ENCODE measurements around the gene SETD2.
"Not testable (repeated sequence)": the region's sequence is repeated elsewhere in the genome, so short reads cannot be mapped to it uniquely, and the experiment has no call there.

SETD2 gene

DNA sequence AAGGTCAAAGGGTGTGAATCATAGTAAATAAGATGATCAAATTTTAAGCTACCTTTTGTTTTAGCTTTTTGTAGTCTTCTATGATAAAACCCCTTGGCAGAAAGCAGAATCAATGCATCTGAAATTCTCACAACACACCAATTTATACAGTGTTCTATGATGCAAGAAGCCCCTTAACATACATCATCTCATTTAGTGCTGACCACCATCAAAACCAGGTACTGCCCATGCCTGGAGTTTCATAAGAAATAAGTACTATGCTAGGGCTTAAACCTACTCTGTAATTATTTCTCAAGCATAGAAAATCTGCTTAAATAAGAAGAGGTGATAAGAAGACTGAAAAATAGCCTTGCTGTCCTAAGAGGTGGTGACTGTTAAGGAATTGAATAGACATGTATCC is 116.8 kb downstream of the SETD2 start:
- H3K9me3 ChIP-seq (ENCODE audit: control extremely low read depth in 1 of 5, control insufficient read depth in 4 of 5, insufficient read depth in 2 of 5, low read depth in 1 of 5, low read length in 4 of 5), result no peaks in the 10 kb centered on the region
- peaks cover under 1 to 24% (median 16%) of the 10 kb centered on the region in 4 experiments for H3K36me3 ChIP-seq (ENCODE audit: control insufficient read depth in 4 of 4, insufficient read depth in 4 of 4, low read length in 3 of 4)
- no peak for DNase-seq
- no peak overlapping the region for H3K27ac ChIP-seq (ENCODE audit: insufficient read depth in 1 of 2, low read depth in 1 of 2, low read length in 2 of 2, poor library complexity in 1 of 2, severe bottlenecking in 2 of 2)
- POLR2A ChIA-PET, result no interaction called here
- CTCF ChIA-PET, result interaction anchor here (1.2 kb wide), 1 partner anchor 9 kb away, joined by 4 read pairs; no protein-coding TSS in a partner anchor
- H3K4me3 ChIP-seq (ENCODE audit: control insufficient read depth in 1 of 7, extremely low read depth in 1 of 7, insufficient read depth in 4 of 7, low read depth in 2 of 7, low read length in 6 of 7), result no peak overlapping the region
- H3K27me3 ChIP-seq (replicated peaks in 2 of 5; ENCODE audit: control insufficient read depth in 4 of 5, insufficient read depth in 5 of 5, low read length in 4 of 5), result no peaks in the 10 kb centered on the region
- H3K4me1 ChIP-seq (ENCODE audit: control extremely low read depth in 1 of 4, control insufficient read depth in 4 of 4, insufficient read depth in 4 of 4, low read length in 3 of 4), result peaks cover 0 to 2% (median under 1%) of the 10 kb centered on the region in 4 experiments

DNA sequence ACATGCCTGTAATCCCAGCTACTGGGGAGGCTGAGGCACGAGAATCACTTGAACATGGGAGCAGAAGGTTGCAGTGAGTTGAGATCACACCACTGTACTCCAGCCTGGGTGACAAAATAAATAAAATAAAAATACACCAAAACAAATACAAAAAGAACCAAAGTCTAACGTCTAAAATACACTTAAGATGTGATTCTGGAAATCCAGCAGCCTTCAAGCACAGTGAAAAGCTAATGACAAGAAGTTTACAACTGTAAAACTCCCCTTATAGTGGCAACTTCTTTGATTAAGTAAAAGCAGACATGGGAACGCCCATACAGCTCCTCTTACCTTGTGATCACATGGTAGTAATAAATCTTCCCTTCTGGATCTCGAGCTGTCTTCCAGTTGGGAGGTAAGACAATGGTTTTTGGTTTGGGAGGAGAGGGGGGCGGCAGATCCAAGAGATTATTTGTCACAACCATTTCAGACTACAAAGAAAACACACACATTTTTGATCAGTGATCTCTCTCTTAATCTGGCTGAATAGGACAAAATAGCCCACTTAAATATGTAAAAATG is 121.6 kb downstream of the SETD2 start:
- DNase-seq, result no peak
- WGBS (ENCODE audit: insufficient coverage), result 83% methylated on average over 1 of the region's 5 CpGs
- ChIA-PET CTCF (interaction anchor here (1.2 to 3.1 kb wide), 5 partner anchors 11 to 281 kb away, joined by 3 to 17 read pairs (median 3); no protein-coding TSS in a partner anchor), POLR2A (no interaction called here)
- Histone ChIP-seq H3K9me3 (ENCODE audit: control extremely low read depth in 1 of 5, control insufficient read depth in 4 of 5, insufficient read depth in 2 of 5, low read depth in 1 of 5, low read length in 4 of 5) (no peaks in the 10 kb centered on the region), H3K27ac (ENCODE audit: insufficient read depth in 1 of 2, low read depth in 1 of 2, low read length in 2 of 2, poor library complexity in 1 of 2, severe bottlenecking in 2 of 2) (peak overlapping the region in 1 of 2 experiments; percentile 45), H3K36me3 (ENCODE audit: control insufficient read depth in 4 of 4, insufficient read depth in 4 of 4, low read length in 3 of 4) (peaks cover 15 to 51% (median 33%) of the 10 kb centered on the region in 4 experiments), H3K4me3 (ENCODE audit: control insufficient read depth in 1 of 7, extremely low read depth in 1 of 7, insufficient read depth in 4 of 7, low read depth in 2 of 7, low read length in 6 of 7) (no peak overlapping the region), H3K27me3 (replicated peaks in 2 of 5; ENCODE audit: control insufficient read depth in 4 of 5, insufficient read depth in 5 of 5, low read length in 4 of 5) (no peaks in the 10 kb centered on the region), H3K4me1 (ENCODE audit: control extremely low read depth in 1 of 4, control insufficient read depth in 4 of 4, insufficient read depth in 4 of 4, low read length in 3 of 4) (peaks cover 0 to 8% (median 6%) of the 10 kb centered on the region in 4 experiments)

DNA sequence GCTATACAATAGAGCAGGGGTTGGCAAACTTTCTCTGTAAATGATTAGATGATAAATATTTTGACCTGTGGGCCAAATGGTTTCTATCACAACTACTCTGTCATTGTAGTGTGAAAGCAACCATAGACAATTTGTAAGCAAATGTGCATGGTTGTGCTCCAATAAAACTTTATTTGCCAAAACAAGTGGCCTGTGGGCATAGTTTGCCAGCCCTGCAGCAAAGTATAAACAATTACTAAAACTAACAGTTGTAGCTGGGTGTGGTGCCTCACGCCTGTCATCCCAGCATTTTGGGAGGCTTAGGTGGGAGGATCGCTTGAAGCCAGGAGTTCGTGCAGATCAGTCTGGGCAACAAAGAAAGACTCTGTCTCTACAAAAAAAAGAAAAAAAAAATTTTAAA is 122.8 kb downstream of the SETD2 start:
- no peaks in the 10 kb centered on the region for H3K9me3 ChIP-seq (ENCODE audit: control extremely low read depth in 1 of 5, control insufficient read depth in 4 of 5, insufficient read depth in 2 of 5, low read depth in 1 of 5, low read length in 4 of 5)
- H3K4me3 ChIP-seq (ENCODE audit: control insufficient read depth in 1 of 7, extremely low read depth in 1 of 7, insufficient read depth in 4 of 7, low read depth in 2 of 7, low read length in 6 of 7), result no peak overlapping the region
- POLR2A ChIA-PET, result no interaction called here
- WGBS (ENCODE audit: insufficient coverage), result no CpG with 5 or more reads among the region's 3 CpGs
- no peaks in the 10 kb centered on the region for H3K27me3 ChIP-seq (replicated peaks in 2 of 5; ENCODE audit: control insufficient read depth in 4 of 5, insufficient read depth in 5 of 5, low read length in 4 of 5)
- peaks cover 15 to 56% (median 33%) of the 10 kb centered on the region in 4 experiments for H3K36me3 ChIP-seq (ENCODE audit: control insufficient read depth in 4 of 4, insufficient read depth in 4 of 4, low read length in 3 of 4)
- CTCF ChIA-PET, result interaction anchor here (0.6 to 3.1 kb wide), 7 partner anchors 10 to 42 kb away, joined by 3 to 17 read pairs (median 3); no protein-coding TSS in a partner anchor
- H3K4me1 ChIP-seq (ENCODE audit: control extremely low read depth in 1 of 4, control insufficient read depth in 4 of 4, insufficient read depth in 4 of 4, low read length in 3 of 4), result peaks cover 0 to 8% (median 6%) of the 10 kb centered on the region in 4 experiments
- H3K27ac ChIP-seq (ENCODE audit: insufficient read depth in 1 of 2, low read depth in 1 of 2, low read length in 2 of 2, poor library complexity in 1 of 2, severe bottlenecking in 2 of 2), result peak overlapping the region in 1 of 2 experiments; percentile 45
- DNase-seq, result no peak

DNA sequence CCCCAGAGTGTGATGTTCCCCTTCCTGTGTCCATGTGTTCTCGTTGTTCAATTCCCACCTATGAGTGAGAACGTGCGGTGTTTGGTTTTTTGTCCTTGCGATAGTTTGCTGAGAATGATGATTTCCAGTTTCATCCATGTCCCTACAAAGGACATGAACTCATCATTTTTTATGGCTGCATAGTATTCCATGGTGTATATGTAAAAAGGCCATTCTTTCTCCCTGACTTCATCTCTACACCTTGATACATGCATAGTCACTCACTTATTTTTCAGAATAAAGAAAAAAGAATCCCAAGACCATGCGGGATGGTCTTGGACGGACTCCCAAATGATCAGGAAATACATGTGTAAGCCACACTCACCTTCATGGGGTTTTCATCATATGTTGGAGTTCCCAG is 126.6 kb downstream of the SETD2 start:
- not testable (repeated sequence) for H3K27ac ChIP-seq (ENCODE audit: insufficient read depth in 1 of 2, low read depth in 1 of 2, low read length in 2 of 2, poor library complexity in 1 of 2, severe bottlenecking in 2 of 2)

DNA sequence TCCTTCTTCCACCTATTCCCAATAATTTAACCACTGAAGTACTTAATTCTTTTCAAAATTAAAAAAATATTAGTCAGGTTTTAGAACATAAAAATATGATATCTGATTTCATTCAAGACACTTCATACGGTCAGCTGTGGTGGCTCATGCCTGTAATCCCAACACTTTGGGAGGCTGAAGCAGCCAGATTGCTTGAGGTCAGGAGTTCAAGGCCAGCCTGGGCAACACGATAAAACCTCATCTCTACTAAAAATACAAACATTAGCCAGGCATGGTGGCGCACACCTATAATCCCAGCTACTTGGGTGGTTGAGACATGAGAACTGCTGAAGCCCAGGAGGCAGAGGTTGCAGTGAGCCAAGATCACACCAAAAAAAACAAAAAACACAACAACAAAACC is 127.8 kb downstream of the SETD2 start:
- no peak for DNase-seq
- no peak overlapping the region for H3K27ac ChIP-seq (ENCODE audit: insufficient read depth in 1 of 2, low read depth in 1 of 2, low read length in 2 of 2, poor library complexity in 1 of 2, severe bottlenecking in 2 of 2)
- H3K4me1 ChIP-seq (ENCODE audit: control extremely low read depth in 1 of 4, control insufficient read depth in 4 of 4, insufficient read depth in 4 of 4, low read length in 3 of 4), result peaks cover 0 to 6% (median 2%) of the 10 kb centered on the region in 4 experiments
- no peaks in the 10 kb centered on the region for H3K9me3 ChIP-seq (ENCODE audit: control extremely low read depth in 1 of 5, control insufficient read depth in 4 of 5, insufficient read depth in 2 of 5, low read depth in 1 of 5, low read length in 4 of 5)
- H3K4me3 ChIP-seq (ENCODE audit: control insufficient read depth in 1 of 7, extremely low read depth in 1 of 7, insufficient read depth in 4 of 7, low read depth in 2 of 7, low read length in 6 of 7), result no peak overlapping the region
- H3K27me3 ChIP-seq (replicated peaks in 2 of 5; ENCODE audit: control insufficient read depth in 4 of 5, insufficient read depth in 5 of 5, low read length in 4 of 5), result no peaks in the 10 kb centered on the region
- WGBS (ENCODE audit: insufficient coverage), result 100% methylated on average over 3 of the region's 3 CpGs
- ChIA-PET POLR2A (no interaction called here), CTCF (interaction anchor here (1.3 to 1.6 kb wide), 2 partner anchors 19 to 291 kb away, joined by 3 to 6 read pairs; no protein-coding TSS in a partner anchor)
- H3K36me3 ChIP-seq (ENCODE audit: control insufficient read depth in 4 of 4, insufficient read depth in 4 of 4, low read length in 3 of 4), result peaks cover 28 to 63% (median 43%) of the 10 kb centered on the region in 4 experiments

More for the DNA sequence above, 126.6 kb downstream of the SETD2 start:
- DNase-seq; H3K4me1 ChIP-seq (ENCODE audit: control extremely low read depth in 1 of 4, control insufficient read depth in 4 of 4, insufficient read depth in 4 of 4, low read length in 3 of 4); H3K27me3 ChIP-seq (replicated peaks in 2 of 5; ENCODE audit: control insufficient read depth in 4 of 5, insufficient read depth in 5 of 5, low read length in 4 of 5); H3K4me3 ChIP-seq (ENCODE audit: control insufficient read depth in 1 of 7, extremely low read depth in 1 of 7, insufficient read depth in 4 of 7, low read depth in 2 of 7, low read length in 6 of 7); POLR2A ChIA-PET; CTCF ChIA-PET; H3K9me3 ChIP-seq (ENCODE audit: control extremely low read depth in 1 of 5, control insufficient read depth in 4 of 5, insufficient read depth in 2 of 5, low read depth in 1 of 5, low read length in 4 of 5): not testable (repeated sequence)
- WGBS (ENCODE audit: insufficient coverage), result no CpG with 5 or more reads among the region's 6 CpGs
- peaks cover 32 to 67% (median 44%) of the 10 kb centered on the region in 4 experiments for H3K36me3 ChIP-seq (ENCODE audit: control insufficient read depth in 4 of 4, insufficient read depth in 4 of 4, low read length in 3 of 4)

DNA sequence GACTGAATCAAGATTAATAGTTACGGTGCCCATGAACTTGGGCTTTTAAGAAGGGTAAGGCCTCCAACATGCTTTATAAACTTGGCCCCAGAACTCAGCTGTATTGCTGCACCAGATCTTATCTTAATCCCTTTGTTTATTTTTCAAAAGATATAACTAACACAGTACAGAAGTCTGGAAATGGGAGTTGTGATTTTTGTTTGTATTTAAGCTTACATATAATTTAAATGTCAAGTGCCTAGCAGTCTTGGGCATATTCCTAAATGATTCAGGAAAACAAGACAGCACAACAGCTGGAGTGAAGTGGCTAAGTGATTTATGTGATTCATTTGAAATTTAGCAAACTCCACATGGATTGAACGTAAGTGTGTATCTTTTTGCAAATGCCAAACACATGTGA is 128.3 kb downstream of the SETD2 start:
- CTCF ChIA-PET, result interaction anchor here (1.2 to 1.6 kb wide), 3 partner anchors 15 to 291 kb away, joined by 3 to 6 read pairs (median 3); no protein-coding TSS in a partner anchor
- no peaks in the 10 kb centered on the region for H3K27me3 ChIP-seq (replicated peaks in 2 of 5; ENCODE audit: control insufficient read depth in 4 of 5, insufficient read depth in 5 of 5, low read length in 4 of 5)
- WGBS (ENCODE audit: insufficient coverage), result 100% methylated on average over 1 of the region's 2 CpGs
- H3K9me3 ChIP-seq (ENCODE audit: control extremely low read depth in 1 of 5, control insufficient read depth in 4 of 5, insufficient read depth in 2 of 5, low read depth in 1 of 5, low read length in 4 of 5), result no peaks in the 10 kb centered on the region
- POLR2A ChIA-PET, result no interaction called here
- H3K27ac ChIP-seq (ENCODE audit: insufficient read depth in 1 of 2, low read depth in 1 of 2, low read length in 2 of 2, poor library complexity in 1 of 2, severe bottlenecking in 2 of 2), result no peak overlapping the region
- no peak for DNase-seq
- H3K4me3 ChIP-seq (ENCODE audit: control insufficient read depth in 1 of 7, extremely low read depth in 1 of 7, insufficient read depth in 4 of 7, low read depth in 2 of 7, low read length in 6 of 7), result no peak overlapping the region
- peaks cover 0 to 7% (median 4%) of the 10 kb centered on the region in 4 experiments for H3K4me1 ChIP-seq (ENCODE audit: control extremely low read depth in 1 of 4, control insufficient read depth in 4 of 4, insufficient read depth in 4 of 4, low read length in 3 of 4)
- peaks cover 25 to 58% (median 38%) of the 10 kb centered on the region in 4 experiments for H3K36me3 ChIP-seq (ENCODE audit: control insufficient read depth in 4 of 4, insufficient read depth in 4 of 4, low read length in 3 of 4)

DNA sequence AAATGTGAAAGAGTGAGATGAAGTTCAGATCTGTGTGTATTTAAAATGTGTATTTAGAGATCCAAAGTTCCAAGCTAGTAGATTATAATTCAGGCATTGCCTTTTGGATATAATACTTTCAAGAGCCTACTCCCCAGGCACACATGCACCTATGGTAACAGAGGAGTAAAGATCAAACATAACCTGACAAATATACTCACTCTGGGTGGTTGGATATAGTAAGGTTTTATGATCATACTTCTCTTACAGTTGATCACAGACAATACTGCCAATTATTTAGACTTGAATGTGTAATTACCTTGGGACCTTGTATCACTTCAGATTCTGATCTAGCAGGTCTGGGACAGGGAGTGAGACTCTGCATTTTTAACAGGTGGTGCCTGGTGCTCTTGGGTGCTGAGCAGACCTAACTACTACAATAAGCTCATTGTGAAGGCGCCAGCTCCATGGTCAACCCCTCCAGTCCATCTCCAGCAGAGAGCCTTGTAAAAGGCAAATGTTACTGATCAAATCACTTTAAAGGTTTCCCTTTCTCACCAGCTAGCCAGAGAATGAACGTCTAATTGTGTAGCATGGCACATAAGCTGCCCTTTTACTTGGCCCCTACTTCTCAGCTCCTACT is 128.9 kb downstream of the SETD2 start:
- POLR2A ChIA-PET, result no interaction called here
- no peak overlapping the region for H3K27ac ChIP-seq (ENCODE audit: insufficient read depth in 1 of 2, low read depth in 1 of 2, low read length in 2 of 2, poor library complexity in 1 of 2, severe bottlenecking in 2 of 2)
- peaks cover 23 to 52% (median 32%) of the 10 kb centered on the region in 4 experiments for H3K36me3 ChIP-seq (ENCODE audit: control insufficient read depth in 4 of 4, insufficient read depth in 4 of 4, low read length in 3 of 4)
- WGBS (ENCODE audit: insufficient coverage), result 100% methylated on average over 2 of the region's 2 CpGs
- no peak for DNase-seq
- CTCF ChIA-PET, result interaction anchor here (0.6 to 1.6 kb wide), 3 partner anchors 14 to 18 kb away, joined by 3 to 6 read pairs (median 4); no protein-coding TSS in a partner anchor
- no peaks in the 10 kb centered on the region for H3K9me3 ChIP-seq (ENCODE audit: control extremely low read depth in 1 of 5, control insufficient read depth in 4 of 5, insufficient read depth in 2 of 5, low read depth in 1 of 5, low read length in 4 of 5)
- H3K27me3 ChIP-seq (replicated peaks in 2 of 5; ENCODE audit: control insufficient read depth in 4 of 5, insufficient read depth in 5 of 5, low read length in 4 of 5), result no peaks in the 10 kb centered on the region
- peaks cover 0 to 7% (median 4%) of the 10 kb centered on the region in 4 experiments for H3K4me1 ChIP-seq (ENCODE audit: control extremely low read depth in 1 of 4, control insufficient read depth in 4 of 4, insufficient read depth in 4 of 4, low read length in 3 of 4)
- no peak overlapping the region for H3K4me3 ChIP-seq (ENCODE audit: control insufficient read depth in 1 of 7, extremely low read depth in 1 of 7, insufficient read depth in 4 of 7, low read depth in 2 of 7, low read length in 6 of 7)
